Ovary (tissue), 9 donors: ENCODE measurements around the gene COBL. TPM values are rescaled to one million over a fixed set of nuclear protein-coding genes. Genes with fewer than 3 reads are reported as not detected.
A peak's percentile ranks its signal among the peaks of the same experiment; 100 is the strongest.

Experiments
- DNase-seq, 5 donors: peaks; one replicate each; pipeline ENCODE4 v3.0.0-alpha.2; 2019 to 2020
- H3K27ac ChIP-seq, 2 donors: fragments of 200-600 bp; one replicate each; pipeline versions ENCODE4 v1.5.1 to v1.8.0; 2019 to 2022
- H3K27me3 ChIP-seq: fragments of 200-600 bp; one replicate; pipeline ENCODE4 v1.8.0; 2022
- H3K36me3 ChIP-seq: fragments of 200-600 bp; sonication (generic); one replicate; pipeline ENCODE4 v1.5.1; 2019
- H3K4me1 ChIP-seq: one replicate; pipeline ENCODE4 v1.8.1; 2013; ENCODE audit warnings: mild to moderate bottlenecking, moderate library complexity; ENCODE audit not compliant: insufficient read depth
- H3K4me3 ChIP-seq: fragments of 200-600 bp; sonication (generic); one replicate; pipeline ENCODE4 v1.5.1; 2017
- H3K9me3 ChIP-seq, 2 donors: fragments of 200-600 bp in 1 of 2; sonication (generic) in 1 of 2; one replicate each; pipeline versions ENCODE4 v1.5.1 to v1.8.1; 2013 to 2019; ENCODE audit warnings: mild to moderate bottlenecking in 1 of 2, moderate library complexity in 1 of 2
- CTCF ChIP-seq, 3 donors: fragments of 450-650 bp in 2 of 3; fragments of 200-600 bp in 1 of 3; IDR thresholded peaks; one replicate each; pipeline versions ENCODE4 v1.5.1 to v1.8.0; 2016 to 2022; ENCODE audit warnings: antibody characterized with exemption in 3 of 3, mild to moderate bottlenecking in 1 of 3
- EP300 ChIP-seq: sonication (generic); formaldehyde crosslinking; IDR thresholded peaks from one replicate; pipeline ENCODE4 v1.6.1; 2017; ENCODE audit warnings: antibody characterized with exemption
- POLR2A ChIP-seq: fragments of 450-650 bp; IDR thresholded peaks from one replicate; pipeline ENCODE4 v1.6.1; 2017; ENCODE audit warnings: antibody characterized with exemption, mild to moderate bottlenecking, moderate library complexity
- WGBS, 3 donors: extraction: QIAGEN DNeasy Blood & Tissue Kit in 1 of 3; methylation state at CpG; one replicate each; pipeline versions ENCODE4 v1.1.5 to v1.1.7; 2013 to 2017; 5-methylcytosine and 5-hydroxymethylcytosine counted together
- intact Hi-C, 4 donors: fragments of 100-400 bp; cut with DNase I; formaldehyde crosslinking; loops; one replicate each; pipeline versions ENCODE4 v1.11.0 to v1.15.1; 2022 to 2023
- polyA plus RNA-seq, 2 donors: library from polyadenylated mRNA; stranded (reverse); fragments of 200-250 nt in 1 of 2; fragments of 350-450 nt in 1 of 2; fragmentation: Illumina TruSeq in 1 of 2; extraction: RNeasy Lipid Tissue Mini Kit (QIAGEN cat#74804) in 1 of 2; gene quantifications; one replicate each; pipeline ENCODE4 v1.2.3, GENCODE V29; 2013 to 2014
- total RNA-seq, 7 donors: library from RNA; depleted of rRNA in 2 of 7; stranded (reverse); fragments of >200 nt in 2 of 7; fragmentation: NEBNext Ultra II Directional in 3 of 7; extraction: Animal tissue kit (Norgen Biotek cat#: 25700) in 3 of 7; gene quantifications; one replicate each; pipeline versions ENCODE4 v1.1.0 to v1.2.4, GENCODE V29; 2016 to 2023
- donor health status: DM: no; HTN: no; CAD: no; lungs with moderate emphysema.
- donor health status: DM: no; HTN: no; CAD: no.
- donor health status: Bipolar disorder and iron deficiency.
- donor health status: DM: yes; HTN: yes; CAD: no.
- donor health status: DM: no; HTN: no; CAD: no.
- donor health status: DM: yes; HTN: yes; CAD: no.

The COBL gene
- total and polyA plus RNA-seq, 9 donors: 0.87 to 33.4 (median 3.9) TPM

DNA sequence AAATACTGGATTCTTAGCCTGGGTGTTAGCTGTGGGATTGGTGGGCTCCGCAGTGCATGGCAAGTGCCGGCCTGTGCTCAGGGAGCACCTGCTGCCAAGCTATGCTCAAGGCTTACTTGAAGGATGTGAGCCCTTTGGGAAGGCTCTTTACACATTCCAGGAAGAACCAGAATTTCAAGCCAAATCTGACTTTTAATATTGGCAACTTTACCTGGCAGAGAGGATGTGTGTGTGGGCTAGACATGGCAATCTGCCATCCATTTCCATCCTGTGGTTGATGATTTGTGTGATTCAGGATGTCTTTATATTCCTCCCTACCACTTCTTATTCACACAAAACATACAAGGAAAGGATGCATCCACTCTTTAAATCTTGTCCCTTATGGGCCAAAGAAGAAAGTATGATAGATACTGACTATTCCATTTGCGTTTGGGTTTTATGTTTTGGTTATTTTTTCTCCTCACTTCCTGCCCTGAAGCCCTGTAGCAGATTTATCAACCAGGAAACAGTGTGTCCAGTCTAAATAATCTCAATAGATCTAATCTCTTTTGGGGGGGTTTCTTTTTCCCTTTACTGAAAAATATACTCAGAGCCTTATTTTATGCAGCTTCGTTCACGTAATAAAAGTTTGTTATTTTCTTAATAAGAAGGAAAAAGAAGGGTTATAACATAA, 247.1 kb downstream of the COBL start:
- Histone ChIP-seq H3K4me1 (no peaks in the 10 kb centered on the region), H3K9me3 (no peaks in the 10 kb centered on the region), H3K27ac (no peak overlapping the region), H3K27me3 (no peaks in the 10 kb centered on the region), H3K4me3 (no peak overlapping the region), H3K36me3 (no peaks in the 10 kb centered on the region)
- intact Hi-C loops: no loop called here
- 63 to 72% (median 67%) methylated on average over 5 of the region's 5 CpGs for WGBS, 3 donors
- no peak for TF ChIP-seq EP300
- TF ChIP-seq CTCF (IDR thresholded peaks at IDR 0.05): no peak
- no peak for TF ChIP-seq POLR2A
- DNase-seq: no peak

- H3K9me3 ChIP-seq: no peaks in the 10 kb centered on the region
- no peaks in the 10 kb centered on the region for H3K4me1 ChIP-seq
- WGBS, 3 donors: 90 to 95% (median 91%) methylated on average over 4 of the region's 4 CpGs
- no peaks in the 10 kb centered on the region for H3K36me3 ChIP-seq
- no peak overlapping the region for H3K27ac ChIP-seq
- H3K4me3 ChIP-seq: no peak overlapping the region
- H3K27me3 ChIP-seq: no peaks in the 10 kb centered on the region
- DNase-seq: no peak
- intact Hi-C loops: no loop called here
- TF ChIP-seq POLR2A (no peak), CTCF (IDR thresholded peaks at IDR 0.05) (no peak), EP300 (no peak)
Observed at GRCh38 chr7:51068401-51068800, 248.2 kb downstream of the COBL start.

GRCh38 chr7:51067757-51068156, 248.9 kb downstream of the COBL start:
- intact Hi-C loops: no loop called here
- TF ChIP-seq EP300 (no peak), CTCF (IDR thresholded peaks at IDR 0.05) (peak; percentile 15 to 43 (median 43)), POLR2A (no peak)
- no peak overlapping the region for H3K27ac ChIP-seq
- WGBS, 3 donors: 19 to 29% (median 22%) methylated on average over 7 of the region's 7 CpGs
- no peaks in the 10 kb centered on the region for H3K9me3 ChIP-seq
- H3K4me3 ChIP-seq: no peak overlapping the region
- DNase-seq: peak in 4 of 5 donors; percentile 34 to 63 (median 44)
- no peaks in the 10 kb centered on the region for H3K36me3 ChIP-seq
- no peaks in the 10 kb centered on the region for H3K27me3 ChIP-seq
- no peaks in the 10 kb centered on the region for H3K4me1 ChIP-seq

DNA sequence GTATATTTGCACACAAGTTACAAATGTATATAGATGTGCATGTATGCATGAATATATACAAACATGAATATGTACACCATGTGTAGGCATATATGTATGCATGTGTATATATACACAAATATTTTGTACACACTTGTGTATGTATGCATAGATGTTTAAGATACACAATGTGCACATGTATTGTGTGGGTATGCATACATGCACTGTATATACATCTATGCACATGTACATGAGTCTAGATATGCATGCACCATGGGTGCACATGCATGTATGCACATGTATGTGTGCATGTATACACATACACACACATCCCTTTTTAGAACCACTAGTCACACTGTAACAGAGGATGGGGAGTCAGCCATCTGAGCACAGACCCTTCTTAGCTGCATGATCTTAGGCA, 249.4 kb downstream of the COBL start:
- no peaks in the 10 kb centered on the region for H3K4me1 ChIP-seq
- H3K9me3 ChIP-seq: no peaks in the 10 kb centered on the region
- H3K4me3 ChIP-seq: no peak overlapping the region
- intact Hi-C loops: no loop called here
- H3K27me3 ChIP-seq: no peaks in the 10 kb centered on the region
- no peak for DNase-seq
- no peaks in the 10 kb centered on the region for H3K36me3 ChIP-seq
- no peak overlapping the region for H3K27ac ChIP-seq
- no peak for TF ChIP-seq POLR2A
- no peak for TF ChIP-seq EP300
- no peak for TF ChIP-seq CTCF (IDR thresholded peaks at IDR 0.05)
